Measurements from ENCODE around the gene DDX41. TPM values are rescaled to one million over a fixed set of nuclear protein-coding genes. Genes with fewer than 3 reads are reported as not detected.

DDX41 gene
- total RNA-seq, 1 experiment from 2014 or later = 133 TPM

DNA sequence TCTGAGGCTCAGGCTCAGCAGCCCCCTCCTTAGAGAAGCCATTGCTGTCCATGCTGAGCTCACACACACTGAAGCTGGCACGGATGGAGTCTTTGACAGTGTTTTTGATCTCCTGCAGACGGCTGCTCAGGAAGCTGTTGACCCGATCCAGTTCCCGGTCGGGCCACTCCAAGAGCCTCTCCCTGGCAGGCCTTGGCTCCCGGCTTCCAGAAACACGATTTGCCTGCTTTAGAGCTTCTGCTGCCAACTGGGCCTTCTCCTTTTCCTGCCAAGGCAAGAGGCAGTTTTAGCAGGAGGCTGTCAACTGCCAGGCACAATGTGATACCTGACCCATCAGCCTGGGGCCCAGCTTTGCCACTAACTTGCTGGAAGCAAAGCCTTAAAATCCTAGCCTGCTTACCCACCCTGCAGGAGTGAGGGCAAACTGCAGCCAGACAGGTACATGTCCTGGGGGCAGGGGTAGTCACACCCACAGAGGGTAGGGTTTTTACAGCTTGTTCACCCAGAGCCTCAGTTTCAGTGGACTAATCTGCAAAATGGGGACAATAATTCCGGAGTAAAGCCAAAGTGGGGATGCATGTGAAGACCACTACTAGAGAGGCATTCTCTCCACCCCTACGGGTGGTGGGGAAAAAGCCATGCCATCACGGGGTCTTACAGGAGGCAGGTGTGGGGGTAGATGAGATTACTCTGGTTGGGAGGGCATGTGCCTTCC is 8.3 kb upstream of the DDX41 start:
- no peak for TF ChIP-seq CTCF (conservative IDR thresholded peaks at IDR 0.05)
- Histone ChIP-seq H3K9me3 (ENCODE audit: control insufficient read depth, low read depth, low read length) (no peaks in the 10 kb centered on the region), H2BK20ac (ENCODE audit: low read depth, low read length, poor library complexity, severe bottlenecking) (no peak overlapping the region), H3K27ac (ENCODE audit: insufficient read length, low read depth, low read length) (no peak overlapping the region), H3K4me1 (ENCODE audit: insufficient read depth, low read length) (no peaks in the 10 kb centered on the region), H3T11ph (ENCODE audit: low read length) (no peak overlapping the region), H3K56ac (ENCODE audit: insufficient read length, low read depth, low read length) (no peak overlapping the region), H2BK12ac (ENCODE audit: insufficient read length, low read depth, low read length) (no peak overlapping the region), H4K5ac (ENCODE audit: insufficient read length, low read depth, low read length) (no peak overlapping the region), H3K23ac (ENCODE audit: insufficient read length, low read depth, low read length) (no peak overlapping the region), H3K18ac (ENCODE audit: insufficient read length, low read depth, low read length) (no peak overlapping the region), H4K91ac (ENCODE audit: insufficient read length, low read depth, low read length) (no peak overlapping the region), H4K8ac (replicated peaks; ENCODE audit: insufficient read length, low read depth, low read length) (no peak overlapping the region), H2BK15ac (ENCODE audit: low read depth, low read length) (no peak overlapping the region), H2AK5ac (ENCODE audit: insufficient read length, low read length) (no peak overlapping the region), H3K9ac (ENCODE audit: extremely low read depth, insufficient read length, low read length) (no peak overlapping the region), H3K14ac (ENCODE audit: insufficient read depth, low read length) (no peak overlapping the region), H2AFZ (ENCODE audit: low read length) (no peak overlapping the region), H3K23me2 (ENCODE audit: insufficient read length, low read depth, low read length, poor library complexity, severe bottlenecking) (no peaks in the 10 kb centered on the region), H3K27me3 (ENCODE audit: insufficient read depth, low read length) (no peaks in the 10 kb centered on the region), H4K20me1 (ENCODE audit: control insufficient read depth, insufficient read depth, insufficient read length) (no peaks in the 10 kb centered on the region), H2BK5ac (ENCODE audit: insufficient read length, low read length) (no peak overlapping the region), H2BK120ac (ENCODE audit: low read depth, low read length, poor library complexity, severe bottlenecking) (no peak overlapping the region), H3K79me1 (ENCODE audit: insufficient read depth, low read depth, low read length, poor library complexity, severe bottlenecking) (no peaks in the 10 kb centered on the region), H3K4me2 (ENCODE audit: insufficient read depth, insufficient read length, low read length) (no peak overlapping the region), H3K79me2 (ENCODE audit: insufficient read depth, low read length) (no peaks in the 10 kb centered on the region), H3K4ac (ENCODE audit: low read depth, low read length) (no peak overlapping the region)
- no CpG with 5 or more reads among the region's 10 CpGs for WGBS (ENCODE audit: extremely low coverage, insufficient read length, low lambda C conversion rate)
- no peak for DNase-seq
- Mint-ChIP-seq H3K27ac (no peak overlapping the region; a peak in 1 of 7 replicates), H3K36me3 (ENCODE audit: insufficient read depth in 1 of 3, low read depth in 3 of 3) (peaks cover 21 to 37% (median 36%) of the 10 kb centered on the region in 3 experiments; a peak in 6 of 7 replicates), H3K4me3 (no peak overlapping the region), H3K9me3 (no peaks in the 10 kb centered on the region; a peak in 1 of 5 replicates), H3K27me3 (ENCODE audit: low read depth) (no peaks in the 10 kb centered on the region), H3K4me1 (no peaks in the 10 kb centered on the region)

All from H9 (cell line).